ENCODE measurements around the gene KRTAP5-10. TPM values are rescaled to one million over a fixed set of nuclear protein-coding genes. Genes with fewer than 3 reads are reported as not detected.

Gene KRTAP5-10
- total RNA-seq, 1 experiment from 2014 or later, result 0.20 TPM

DNA sequence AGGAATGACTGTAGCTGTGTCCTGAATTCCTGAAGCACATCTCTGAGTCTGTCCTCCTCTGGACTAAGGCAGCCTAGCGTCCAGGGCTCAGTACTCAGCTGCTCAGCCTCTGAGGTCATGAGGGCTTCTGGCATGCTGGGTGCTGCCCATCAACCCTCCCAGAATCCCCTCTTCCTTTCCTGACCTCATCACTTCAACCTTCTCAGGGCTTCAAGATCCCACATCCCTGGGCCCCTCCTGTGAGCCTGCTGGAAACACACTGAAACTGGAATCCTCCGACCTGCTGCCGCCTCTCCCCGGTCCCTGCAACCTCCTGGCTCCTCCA lies 26.7 kb upstream of the KRTAP5-10 start:
- Histone ChIP-seq H3K9ac (ENCODE audit: low read length) (no peak overlapping the region), H2AFZ (ENCODE audit: low read depth, low read length, poor library complexity, severe bottlenecking) (no peak overlapping the region), H3K36me3 (ENCODE audit: control insufficient read depth in 1 of 2, insufficient read depth in 2 of 2, low read length in 2 of 2) (no peaks in the 10 kb centered on the region), H3K9me3 (ENCODE audit: control insufficient read depth in 1 of 2, insufficient read depth in 1 of 2, low read depth in 1 of 2, low read length in 2 of 2) (no peaks in the 10 kb centered on the region), H3K27me3 (ENCODE audit: insufficient read depth, low read length) (no peaks in the 10 kb centered on the region), H3K27ac (ENCODE audit: low read depth, low read length) (no peak overlapping the region), H4K20me1 (ENCODE audit: insufficient read depth) (no peaks in the 10 kb centered on the region), H3K79me2 (ENCODE audit: insufficient read depth, low read length) (no peaks in the 10 kb centered on the region), H3K4me1 (ENCODE audit: control insufficient read depth in 1 of 2, insufficient read depth in 2 of 2, low read length in 2 of 2) (peaks cover 0 to 8% of the 10 kb centered on the region in 2 experiments; a peak in 2 of 4 replicates), H3K4me3 (replicated peaks in 1 of 2; ENCODE audit: low read depth in 1 of 2, low read length in 2 of 2) (no peak overlapping the region), H3K9me2 (ENCODE audit: insufficient read depth) (no peaks in the 10 kb centered on the region), H3K4me2 (ENCODE audit: low read length) (no peak overlapping the region)
- TF ChIP-seq TCF7L2 (IDR thresholded peaks at IDR 0.05; ENCODE audit: borderline replicate concordance, extremely low read depth, insufficient read depth, insufficient read length), result no peak
- POLR2A ChIA-PET, result no interaction called here
- RAD21 ChIA-PET (ENCODE audit: low non-redundant PET in 1 of 2, low total read pairs in 2 of 2, uncharacterized antibody in 2 of 2, unreplicated experiment in 2 of 2), result no interaction called here
- no TSS peak for BruUV-seq (replicated peaks)
- CTCF ChIA-PET, result no interaction called here
- ATAC-seq (no peak), DNase-seq (ENCODE audit: low read depth, low spot score) (no peak)
- intact Hi-C loops (cut with micrococcal nuclease), result no loop called here

DNA sequence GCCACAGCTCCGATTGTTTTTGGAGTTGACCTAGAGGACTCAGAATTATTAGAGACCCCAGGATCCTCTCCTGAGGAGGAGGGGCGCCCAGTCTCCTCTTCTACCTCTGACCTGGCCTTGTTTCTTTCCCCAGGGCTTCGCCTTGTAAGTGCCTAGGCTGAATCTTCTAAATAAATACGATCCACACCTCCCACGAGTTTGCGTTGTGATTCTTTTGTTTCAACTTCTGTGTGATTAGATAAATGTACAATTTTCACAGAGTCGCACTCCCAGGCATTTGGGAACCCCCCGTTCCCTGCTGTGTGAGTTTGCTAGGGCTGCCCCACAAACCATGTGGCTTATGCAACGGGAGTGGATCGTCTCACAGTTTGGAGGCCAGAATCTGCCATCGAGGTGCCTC lies 26.3 kb upstream of the KRTAP5-10 start:
- H3K9me3 ChIP-seq (ENCODE audit: control insufficient read depth in 1 of 2, insufficient read depth in 1 of 2, low read depth in 1 of 2, low read length in 2 of 2), result no peaks in the 10 kb centered on the region
- ChIA-PET POLR2A (no interaction called here), CTCF (no interaction called here), RAD21 (ENCODE audit: low non-redundant PET in 1 of 2, low total read pairs in 2 of 2, uncharacterized antibody in 2 of 2, unreplicated experiment in 2 of 2) (no interaction called here)
- H3K27ac ChIP-seq (ENCODE audit: low read depth, low read length), result no peak overlapping the region
- no peak for DNase-seq (ENCODE audit: low read depth, low spot score)
- TF ChIP-seq SIN3A (IDR thresholded peaks at IDR 0.05; ENCODE audit: low read depth) (no peak), JUND (IDR thresholded peaks at IDR 0.05) (no peak), ELF1 (IDR thresholded peaks at IDR 0.05; ENCODE audit: borderline replicate concordance, low read depth) (no peak), POLR2AphosphoS5 (IDR thresholded peaks at IDR 0.05; ENCODE audit: low read depth, low read length) (no peak), YY1 (IDR thresholded peaks at IDR 0.05; ENCODE audit: extremely low read depth, insufficient replicate concordance, low read depth, low read length) (no peak), FOSL1 (IDR thresholded peaks at IDR 0.05; ENCODE audit: low read depth) (no peak), CEBPB (IDR thresholded peaks at IDR 0.05; ENCODE audit: low read depth) (no peak), SRF (IDR thresholded peaks at IDR 0.05; ENCODE audit: low read depth) (no peak), EZH2 (IDR thresholded peaks at IDR 0.05) (no peak), EZH2phosphoT487 (IDR thresholded peaks at IDR 0.05; ENCODE audit: borderline replicate concordance) (no peak), TCF7L2 (IDR thresholded peaks at IDR 0.05; ENCODE audit: borderline replicate concordance, extremely low read depth, insufficient read depth, insufficient read length) (no peak), RAD21 (IDR thresholded peaks at IDR 0.05; ENCODE audit: low read depth) (no peak), CTCF (IDR thresholded peaks at IDR 0.05 in 2 of 3, conservative IDR thresholded peaks at IDR 0.05 in 1 of 3; ENCODE audit: borderline replicate concordance in 1 of 3, insufficient read depth in 1 of 3, low read depth in 2 of 3, low read length in 2 of 3) (no peak), ZFX (IDR thresholded peaks at IDR 0.05) (no peak), POLR2A (IDR thresholded peaks at IDR 0.05; ENCODE audit: borderline replicate concordance, extremely low read depth, insufficient read depth, insufficient read length) (no peak)
- TF ChIP-seq, protein P1, sequence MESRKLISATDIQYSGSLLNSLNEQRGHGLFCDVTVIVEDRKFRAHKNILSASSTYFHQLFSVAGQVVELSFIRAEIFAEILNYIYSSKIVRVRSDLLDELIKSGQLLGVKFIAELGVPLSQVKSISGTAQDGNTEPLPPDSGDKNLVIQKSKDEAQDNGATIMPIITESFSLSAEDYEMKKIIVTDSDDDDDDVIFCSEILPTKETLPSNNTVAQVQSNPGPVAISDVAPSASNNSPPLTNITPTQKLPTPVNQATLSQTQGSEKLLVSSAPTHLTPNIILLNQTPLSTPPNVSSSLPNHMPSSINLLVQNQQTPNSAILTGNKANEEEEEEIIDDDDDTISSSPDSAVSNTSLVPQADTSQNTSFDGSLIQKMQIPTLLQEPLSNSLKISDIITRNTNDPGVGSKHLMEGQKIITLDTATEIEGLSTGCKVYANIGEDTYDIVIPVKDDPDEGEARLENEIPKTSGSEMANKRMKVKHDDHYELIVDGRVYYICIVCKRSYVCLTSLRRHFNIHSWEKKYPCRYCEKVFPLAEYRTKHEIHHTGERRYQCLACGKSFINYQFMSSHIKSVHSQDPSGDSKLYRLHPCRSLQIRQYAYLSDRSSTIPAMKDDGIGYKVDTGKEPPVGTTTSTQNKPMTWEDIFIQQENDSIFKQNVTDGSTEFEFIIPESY (IDR thresholded peaks at IDR 0.05; ENCODE audit: extremely low read depth, insufficient replicate concordance, low read length), result no peak
- TF ChIP-seq, protein P2, sequence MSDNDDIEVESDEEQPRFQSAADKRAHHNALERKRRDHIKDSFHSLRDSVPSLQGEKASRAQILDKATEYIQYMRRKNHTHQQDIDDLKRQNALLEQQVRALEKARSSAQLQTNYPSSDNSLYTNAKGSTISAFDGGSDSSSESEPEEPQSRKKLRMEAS (IDR thresholded peaks at IDR 0.05), result no peak
- no peaks in the 10 kb centered on the region for H3K27me3 ChIP-seq (ENCODE audit: insufficient read depth, low read length)
- intact Hi-C loops (cut with micrococcal nuclease), result no loop called here
- H3K36me3 ChIP-seq (ENCODE audit: control insufficient read depth in 1 of 2, insufficient read depth in 2 of 2, low read length in 2 of 2), result no peaks in the 10 kb centered on the region
- no peak overlapping the region for H3K4me3 ChIP-seq (replicated peaks in 1 of 2; ENCODE audit: low read depth in 1 of 2, low read length in 2 of 2)
- H3K79me2 ChIP-seq (ENCODE audit: insufficient read depth, low read length), result no peaks in the 10 kb centered on the region
- H3K4me2 ChIP-seq (ENCODE audit: low read length), result no peak overlapping the region
- H3K9ac ChIP-seq (ENCODE audit: low read length), result no peak overlapping the region
- no peak overlapping the region for H2AFZ ChIP-seq (ENCODE audit: low read depth, low read length, poor library complexity, severe bottlenecking)
- H3K4me1 ChIP-seq (ENCODE audit: control insufficient read depth in 1 of 2, insufficient read depth in 2 of 2, low read length in 2 of 2), result peaks cover 0 to 11% of the 10 kb centered on the region in 2 experiments; a peak in 2 of 4 replicates
- no TSS peak for BruUV-seq (replicated peaks)
- no peaks in the 10 kb centered on the region for H3K9me2 ChIP-seq (ENCODE audit: insufficient read depth)
- ATAC-seq, result no peak
- H4K20me1 ChIP-seq (ENCODE audit: insufficient read depth), result no peaks in the 10 kb centered on the region

All from HCT116 (cell line).